GM23338 (cell line): ENCODE data around the gene RELL1. TPM values are rescaled to one million over a fixed set of nuclear protein-coding genes. Genes with fewer than 3 reads are reported as not detected.

Experiments used
- ATAC-seq: fragments of 200-7000 bp; cut with Tn5 transposase; 3 replicates; pipeline ENCODE4 v1.9.1; 2020
- DNase-seq: peaks from one replicate; pipeline ENCODE4 v3.0.0-alpha.2; 2015; ENCODE audit warnings: low spot score
- H2AFZ ChIP-seq: fragments of 200-600 bp; sonication (generic); 2 replicates; pipeline ENCODE4 v1.8.0; 2016; ENCODE audit warnings: antibody characterized with exemption, mild to moderate bottlenecking, moderate library complexity
- H3F3A ChIP-seq: fragments of 200-600 bp; sonication (generic); replicated peaks from 2 replicates; pipeline ENCODE4 v1.8.0; 2017; ENCODE audit warnings: antibody characterized with exemption, mixed run types, low read depth
- H3K27ac ChIP-seq: fragments of 200-600 bp; sonication (generic); 2 replicates; pipeline ENCODE4 v1.6.1; 2016; ENCODE audit warnings: low read depth
- H3K27me3 ChIP-seq: fragments of 200-600 bp; sonication (generic); 2 replicates; pipeline ENCODE4 v1.8.0; 2016; ENCODE audit warnings: mild to moderate bottlenecking, mixed run types, moderate library complexity; ENCODE audit not compliant: insufficient read depth
- H3K36me3 ChIP-seq: fragments of 200-600 bp; sonication (generic); 2 replicates; pipeline ENCODE4 v1.8.0; 2016; ENCODE audit warnings: mild to moderate bottlenecking; ENCODE audit not compliant: insufficient read depth
- H3K4me1 ChIP-seq: fragments of 200-600 bp; sonication (generic); 2 replicates; pipeline ENCODE4 v1.8.0; 2016; ENCODE audit warnings: mild to moderate bottlenecking, moderate library complexity; ENCODE audit not compliant: insufficient read depth
- H3K4me2 ChIP-seq: fragments of 200-600 bp; sonication (generic); 2 replicates; pipeline ENCODE4 v1.7.1; 2017; ENCODE audit warnings: mixed run types
- H3K4me3 ChIP-seq: fragments of 200-600 bp; sonication (generic); 2 replicates; pipeline ENCODE4 v1.6.1; 2016; ENCODE audit warnings: mixed run types
- H3K79me2 ChIP-seq: fragments of 200-600 bp; sonication (generic); replicated peaks from 2 replicates; pipeline ENCODE4 v1.8.0; 2017; ENCODE audit warnings: mild to moderate bottlenecking; ENCODE audit not compliant: insufficient read depth
- H3K9me2 ChIP-seq: fragments of 200-600 bp; sonication (generic); 2 replicates; pipeline ENCODE4 v1.8.0; 2017; ENCODE audit not compliant: insufficient read depth
- H4K20me1 ChIP-seq: fragments of 200-600 bp; sonication (generic); replicated peaks from 2 replicates; pipeline ENCODE4 v1.8.0; 2017; ENCODE audit warnings: mild to moderate bottlenecking; ENCODE audit not compliant: insufficient read depth
- H3K27ac Mint-ChIP-seq: 2 replicates; pipeline ENCODE4 v1.8.0; 2020; ENCODE audit warnings: inconsistent platforms, mild to moderate bottlenecking, moderate library complexity, mixed read lengths
- H3K27me3 Mint-ChIP-seq: 3 replicates; pipeline ENCODE4 v1.8.0; 2022; ENCODE audit warnings: low read depth, mild to moderate bottlenecking, moderate library complexity, mixed read lengths, inconsistent platforms; ENCODE audit not compliant: insufficient read depth, poor library complexity
- H3K36me3 Mint-ChIP-seq: 3 replicates; pipeline ENCODE4 v1.8.0; 2021; ENCODE audit warnings: low read depth, mild to moderate bottlenecking, inconsistent platforms, moderate library complexity, mixed read lengths
- H3K4me1 Mint-ChIP-seq: 3 replicates; pipeline ENCODE4 v1.8.0; 2020; ENCODE audit warnings: mild to moderate bottlenecking, inconsistent platforms, mixed read lengths
- H3K4me3 Mint-ChIP-seq: 3 replicates; pipeline ENCODE4 v1.8.0; 2021; ENCODE audit warnings: moderate library complexity, mild to moderate bottlenecking, inconsistent platforms, mixed read lengths
- H3K9me3 Mint-ChIP-seq: 3 replicates; pipeline ENCODE4 v1.8.0; 2020; ENCODE audit warnings: moderate library complexity, mild to moderate bottlenecking, inconsistent platforms, mixed read lengths
- ETS1 ChIP-seq: IDR thresholded peaks from 2 replicates; pipeline ENCODE4 v1.6.1; 2016; ENCODE audit warnings: antibody characterized with exemption
- JUNB ChIP-seq: IDR thresholded peaks from one replicate; pipeline ENCODE4 v1.6.1; 2016; ENCODE audit warnings: antibody characterized with exemption; ENCODE audit not compliant: unreplicated experiment
- POLR2AphosphoS5 ChIP-seq: IDR thresholded peaks from 2 replicates; pipeline ENCODE4 v1.6.1; 2016; ENCODE audit warnings: antibody characterized with exemption, low read depth
- ZNF114 ChIP-seq: fragments of 250-450 bp; sonication (Bioruptor Pico); IDR thresholded peaks from 2 replicates; pipeline ENCODE4 v1.5.0; 2020; ENCODE audit warnings: mild to moderate bottlenecking, moderate library complexity
- ZNF331 ChIP-seq: fragments of 250-450 bp; sonication (Bioruptor Pico); IDR thresholded peaks from 2 replicates; pipeline ENCODE4 v1.5.0; 2020; ENCODE audit warnings: low read depth, mild to moderate bottlenecking, moderate library complexity
- polyA plus RNA-seq: library from polyadenylated mRNA; unstranded; fragments of >200 nt; fragmentation: Nextera tagmentation; extraction: Ambion mirVana; gene quantifications from 2 replicates; pipeline ENCODE4 v1.2.1, GENCODE V29; 2016
- small RNA-seq: library from RNA; depleted of rRNA; stranded (forward); fragments of <200 nt; gene quantifications from one replicate; pipeline ENCODE3, GENCODE V24; 2014; ENCODE audit warnings: low replicate concordance
- total RNA-seq: library from RNA; depleted of rRNA; stranded (reverse); fragments of >200 nt; shearing (Covaris generic); gene quantifications from 2 replicates; pipeline ENCODE4 v1.2.3, GENCODE V29; 2014; rRNA removed
- TF ChIP-seq, protein P1 (sequence below): fragments of 250-450 bp; sonication (Bioruptor Pico); IDR thresholded peaks from 2 replicates; pipeline ENCODE4 v1.5.0; 2020; ENCODE audit warnings: mild to moderate bottlenecking, moderate library complexity

RELL1 gene
- total and polyA plus RNA-seq, 2 experiments from 2014 or later: 2.8 to 28.5 TPM

DNA sequence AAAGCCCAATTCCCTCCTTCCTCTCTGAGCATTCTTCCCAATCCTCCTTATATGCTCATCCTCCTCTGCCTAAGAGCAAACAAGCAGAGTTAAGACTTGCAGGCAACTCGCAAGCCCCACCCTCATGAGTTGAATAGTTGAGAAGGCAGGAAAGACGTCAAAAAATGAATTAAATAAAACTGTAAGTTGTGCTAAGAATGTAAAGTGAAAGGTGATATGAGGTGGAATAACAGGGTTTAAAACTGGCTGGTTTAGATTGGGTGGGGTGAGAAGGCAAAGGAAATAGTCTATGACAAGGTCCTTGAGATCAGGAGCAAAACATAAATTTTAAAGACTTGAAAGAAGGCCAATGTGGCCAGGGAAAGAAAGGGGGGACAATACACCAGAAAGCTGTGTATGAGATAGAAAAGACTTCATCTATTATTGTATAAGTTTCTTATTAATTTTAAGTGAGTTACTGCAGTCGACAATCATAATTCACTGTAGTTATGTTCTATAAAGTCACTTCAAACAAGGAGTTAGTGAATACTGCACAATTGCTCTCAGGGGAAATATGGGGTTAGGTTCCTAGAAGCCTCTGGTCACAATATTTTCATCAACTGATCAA, 124.9 kb downstream of the RELL1 start:
- Mint-ChIP-seq H3K9me3 (peaks cover 7% of the 10 kb centered on the region; the same call in 2 of the 3 replicates), H3K4me3 (no peak overlapping the region), H3K36me3 (peaks cover 2% of the 10 kb centered on the region; the same call in 1 of the 3 replicates), H3K27ac (no peak overlapping the region), H3K4me1 (peaks cover 8% of the 10 kb centered on the region), H3K27me3 (peaks cover 3% of the 10 kb centered on the region)
- Histone ChIP-seq H3K4me2 (no peak overlapping the region), H3K4me3 (no peak overlapping the region), H2AFZ (no peak overlapping the region; the same call in 1 of the 2 replicates), H3K27ac (no peak overlapping the region), H3K9me2 (no peaks in the 10 kb centered on the region), H3K36me3 (no peaks in the 10 kb centered on the region), H3F3A (no peaks in the 10 kb centered on the region), H3K79me2 (no peaks in the 10 kb centered on the region), H4K20me1 (no peaks in the 10 kb centered on the region), H3K27me3 (no peaks in the 10 kb centered on the region), H3K4me1 (no peaks in the 10 kb centered on the region)
- no peak for DNase-seq
- no peak for ATAC-seq
- TF ChIP-seq, protein P1, sequence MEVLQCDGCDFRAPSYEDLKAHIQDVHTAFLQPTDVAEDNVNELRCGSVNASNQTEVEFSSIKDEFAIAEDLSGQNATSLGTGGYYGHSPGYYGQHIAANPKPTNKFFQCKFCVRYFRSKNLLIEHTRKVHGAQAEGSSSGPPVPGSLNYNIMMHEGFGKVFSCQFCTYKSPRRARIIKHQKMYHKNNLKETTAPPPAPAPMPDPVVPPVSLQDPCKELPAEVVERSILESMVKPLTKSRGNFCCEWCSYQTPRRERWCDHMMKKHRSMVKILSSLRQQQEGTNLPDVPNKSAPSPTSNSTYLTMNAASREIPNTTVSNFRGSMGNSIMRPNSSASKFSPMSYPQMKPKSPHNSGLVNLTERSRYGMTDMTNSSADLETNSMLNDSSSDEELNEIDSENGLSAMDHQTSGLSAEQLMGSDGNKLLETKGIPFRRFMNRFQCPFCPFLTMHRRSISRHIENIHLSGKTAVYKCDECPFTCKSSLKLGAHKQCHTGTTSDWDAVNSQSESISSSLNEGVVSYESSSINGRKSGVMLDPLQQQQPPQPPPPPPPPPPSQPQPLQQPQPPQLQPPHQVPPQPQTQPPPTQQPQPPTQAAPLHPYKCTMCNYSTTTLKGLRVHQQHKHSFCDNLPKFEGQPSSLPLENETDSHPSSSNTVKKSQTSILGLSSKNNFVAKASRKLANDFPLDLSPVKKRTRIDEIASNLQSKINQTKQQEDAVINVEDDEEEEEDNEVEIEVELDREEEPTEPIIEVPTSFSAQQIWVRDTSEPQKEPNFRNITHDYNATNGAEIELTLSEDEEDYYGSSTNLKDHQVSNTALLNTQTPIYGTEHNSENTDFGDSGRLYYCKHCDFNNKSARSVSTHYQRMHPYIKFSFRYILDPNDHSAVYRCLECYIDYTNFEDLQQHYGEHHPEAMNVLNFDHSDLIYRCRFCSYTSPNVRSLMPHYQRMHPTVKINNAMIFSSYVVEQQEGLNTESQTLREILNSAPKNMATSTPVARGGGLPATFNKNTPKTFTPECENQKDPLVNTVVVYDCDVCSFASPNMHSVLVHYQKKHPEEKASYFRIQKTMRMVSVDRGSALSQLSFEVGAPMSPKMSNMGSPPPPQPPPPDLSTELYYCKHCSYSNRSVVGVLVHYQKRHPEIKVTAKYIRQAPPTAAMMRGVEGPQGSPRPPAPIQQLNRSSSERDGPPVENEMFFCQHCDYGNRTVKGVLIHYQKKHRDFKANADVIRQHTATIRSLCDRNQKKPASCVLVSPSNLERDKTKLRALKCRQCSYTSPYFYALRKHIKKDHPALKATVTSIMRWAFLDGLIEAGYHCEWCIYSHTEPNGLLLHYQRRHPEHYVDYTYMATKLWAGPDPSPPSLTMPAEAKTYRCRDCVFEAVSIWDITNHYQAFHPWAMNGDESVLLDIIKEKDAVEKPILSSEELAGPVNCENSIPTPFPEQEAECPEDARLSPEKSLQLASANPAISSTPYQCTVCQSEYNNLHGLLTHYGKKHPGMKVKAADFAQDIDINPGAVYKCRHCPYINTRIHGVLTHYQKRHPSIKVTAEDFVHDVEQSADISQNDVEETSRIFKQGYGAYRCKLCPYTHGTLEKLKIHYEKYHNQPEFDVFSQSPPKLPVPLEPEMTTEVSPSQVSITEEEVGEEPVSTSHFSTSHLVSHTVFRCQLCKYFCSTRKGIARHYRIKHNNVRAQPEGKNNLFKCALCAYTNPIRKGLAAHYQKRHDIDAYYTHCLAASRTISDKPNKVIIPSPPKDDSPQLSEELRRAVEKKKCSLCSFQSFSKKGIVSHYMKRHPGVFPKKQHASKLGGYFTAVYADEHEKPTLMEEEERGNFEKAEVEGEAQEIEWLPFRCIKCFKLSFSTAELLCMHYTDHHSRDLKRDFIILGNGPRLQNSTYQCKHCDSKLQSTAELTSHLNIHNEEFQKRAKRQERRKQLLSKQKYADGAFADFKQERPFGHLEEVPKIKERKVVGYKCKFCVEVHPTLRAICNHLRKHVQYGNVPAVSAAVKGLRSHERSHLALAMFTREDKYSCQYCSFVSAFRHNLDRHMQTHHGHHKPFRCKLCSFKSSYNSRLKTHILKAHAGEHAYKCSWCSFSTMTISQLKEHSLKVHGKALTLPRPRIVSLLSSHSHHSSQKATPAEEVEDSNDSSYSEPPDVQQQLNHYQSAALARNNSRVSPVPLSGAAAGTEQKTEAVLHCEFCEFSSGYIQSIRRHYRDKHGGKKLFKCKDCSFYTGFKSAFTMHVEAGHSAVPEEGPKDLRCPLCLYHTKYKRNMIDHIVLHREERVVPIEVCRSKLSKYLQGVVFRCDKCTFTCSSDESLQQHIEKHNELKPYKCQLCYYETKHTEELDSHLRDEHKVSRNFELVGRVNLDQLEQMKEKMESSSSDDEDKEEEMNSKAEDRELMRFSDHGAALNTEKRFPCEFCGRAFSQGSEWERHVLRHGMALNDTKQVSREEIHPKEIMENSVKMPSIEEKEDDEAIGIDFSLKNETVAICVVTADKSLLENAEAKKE (CRISPR knock-in tag): no peak
- TF ChIP-seq ZNF114 (CRISPR knock-in tag): no peak
- no peak for TF ChIP-seq ZNF331 (CRISPR knock-in tag)
- TF ChIP-seq POLR2AphosphoS5: no peak
- no peak for TF ChIP-seq JUNB
- TF ChIP-seq ETS1: no peak

Small RNA genes lying within 50 kb of the gene (small RNA-seq; reads per million reads assigned to genes)
- gene RF00019: not detected

Other genes with a start within 250 kb of the RELL1 start
- gene PGM2, start 140.3 kb upstream of the RELL1 start, total RNA-seq: 30.8 and 36.6 TPM in 2 replicates
- 10.1 and 11.4 TPM in 2 replicates for gene PGM2, start 140.3 kb upstream of the RELL1 start, polyA plus RNA-seq
- gene TBC1D1, start 204.7 kb upstream of the RELL1 start, total RNA-seq: 137 and 151 TPM in 2 replicates
- 50.7 and 53.9 TPM in 2 replicates for gene TBC1D1, start 204.7 kb upstream of the RELL1 start, polyA plus RNA-seq